ENCODE results near the gene TOE1. TPM values are rescaled to one million over a fixed set of nuclear protein-coding genes. Genes with fewer than 3 reads are reported as not detected.
"Not testable (repeated sequence)": the region's sequence is repeated elsewhere in the genome, so short reads cannot be mapped to it uniquely, and the experiment has no call there.

The TOE1 gene
- total RNA-seq, 2 donors from 2014 or later = 9.5 to 12.6 TPM

DNA sequence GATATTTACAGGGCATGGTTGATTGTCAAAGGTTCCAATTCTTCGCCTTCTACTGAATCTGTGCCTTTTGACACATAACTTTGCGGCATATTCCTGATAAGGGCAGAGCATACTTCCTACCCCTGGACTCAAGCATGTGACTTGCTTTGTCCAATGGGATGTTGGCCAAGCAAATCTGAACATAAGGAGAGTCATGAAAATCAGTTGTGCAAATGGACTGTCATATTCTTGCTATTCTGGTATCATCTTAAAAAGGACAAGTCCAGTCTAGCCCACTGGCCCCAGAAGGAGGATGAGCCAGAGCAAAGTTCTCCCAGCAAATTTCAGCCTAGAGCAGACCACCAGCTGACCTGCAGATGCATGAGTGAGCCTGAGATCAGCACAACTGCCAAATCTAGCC lies 41.3 kb downstream of the TOE1 start:
- DNase-seq = no peak
- intact Hi-C loops (cut with DNase I, micrococcal nuclease) = no loop called here
- ATAC-seq = no peak

DNA sequence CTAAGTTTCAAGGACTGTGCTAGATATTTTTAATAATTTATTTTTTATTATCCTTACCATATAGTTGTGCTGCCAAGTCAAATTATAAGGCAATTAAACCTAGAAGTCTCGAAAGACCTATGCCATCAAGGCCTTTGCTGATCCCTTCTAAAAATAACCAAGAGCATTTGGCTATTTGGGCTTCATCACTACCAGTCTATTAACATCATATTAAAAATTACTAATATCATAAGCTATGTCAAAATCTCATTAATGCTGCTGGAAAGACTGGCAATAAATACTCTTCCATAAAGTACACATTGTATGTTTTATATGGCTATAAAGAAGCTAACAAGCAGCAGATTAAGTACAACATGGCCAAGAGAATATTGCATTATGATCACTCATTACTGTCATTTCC lies 43.2 kb downstream of the TOE1 start:
- intact Hi-C loops (cut with DNase I, micrococcal nuclease) = no loop called here
- ATAC-seq = no peak

GRCh38 chr1:45384213-45384612 lies 44.2 kb downstream of the TOE1 start:
- DNase-seq; ATAC-seq; intact Hi-C loops (cut with DNase I, micrococcal nuclease): not testable (repeated sequence)

More for the DNA sequence above, 43.2 kb downstream of the TOE1 start:
- DNase-seq = no peak

DNA sequence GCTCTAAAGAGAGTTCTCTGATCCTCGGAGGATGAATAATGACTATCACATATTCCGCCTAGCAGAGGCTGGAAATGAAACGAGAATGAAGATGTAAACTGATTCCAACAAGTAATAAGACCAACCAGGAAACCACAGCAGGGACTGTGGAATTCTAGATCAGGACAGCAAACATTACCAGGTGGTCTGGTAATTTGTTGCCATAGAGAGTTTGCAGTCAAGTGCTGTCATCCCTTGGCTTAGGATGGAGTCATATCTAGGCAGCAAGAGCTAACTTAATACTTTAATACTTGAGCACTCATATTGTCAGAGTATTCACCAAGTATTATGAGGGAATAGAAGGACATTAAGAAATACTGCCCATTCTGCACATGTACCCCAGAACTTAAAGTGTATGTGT lies 45.3 kb downstream of the TOE1 start:
- DNase-seq (no peak), ATAC-seq (no peak)
- intact Hi-C loops (cut with DNase I, micrococcal nuclease) = no loop called here

- intact Hi-C loops (cut with DNase I, micrococcal nuclease) = no loop called here
Measured at GRCh38 chr1:45386219-45386618, 46.2 kb downstream of the TOE1 start.

More at GRCh38 chr1:45386219-45386618, 46.2 kb downstream of the TOE1 start:
- DNase-seq (no peak), ATAC-seq (no peak)

Other genes starting within 250 kb of the TOE1 start
- gene ZSWIM5, start 133.6 kb upstream of the TOE1 start, total RNA-seq = 10 to 100 TPM in 1 of 2 donors, 1 to 10 TPM in 1; 8.6 to 11.1 TPM
- gene HPDL, start 13.3 kb upstream of the TOE1 start, total RNA-seq = 10 to 100 TPM in 1 of 2 donors, 1 to 10 TPM in 1; 3.6 to 11.4 TPM
- gene MUTYH, start 270 bp downstream of the TOE1 start, total RNA-seq = 10 to 100 TPM; 28.1 to 29.1 TPM
- gene TESK2, start 151.0 kb downstream of the TOE1 start, total RNA-seq = 10 to 100 TPM in 1 of 2 donors, 1 to 10 TPM in 1; 8.4 to 17.5 TPM
- gene CCDC163, start 159.9 kb downstream of the TOE1 start, total RNA-seq = 1 to 10 TPM; 1.6 to 3.5 TPM
- 10 to 100 TPM in 1 of 2 donors, 1 to 10 TPM in 1; 8.4 to 15.9 TPM for gene MMACHC, start 160.1 kb downstream of the TOE1 start, total RNA-seq
- 100 to 1,000 TPM; 286 to 299 TPM for gene PRDX1, start 181.7 kb downstream of the TOE1 start, total RNA-seq
- 100 to 1,000 TPM; 186 to 220 TPM for gene AKR1A1, start 210.7 kb downstream of the TOE1 start, total RNA-seq
- 10 to 100 TPM; 41.3 to 48.7 TPM for gene NASP, start 243.9 kb downstream of the TOE1 start, total RNA-seq